A549 treated with RU486 at 1 μM for 4 hours (cell line): ENCODE data around the gene ERP44. TPM values are rescaled to one million over a fixed set of nuclear protein-coding genes. Genes with fewer than 3 reads are reported as not detected.

Source experiments
- total RNA-seq: library from RNA; stranded (reverse); fragments of 200-300 nt; extraction: Qiagen RNA extraction; gene quantifications from 5 replicates; pipeline ENCODE4 v1.2.3, GENCODE V29; 2022; ENCODE audit warnings: low read depth

Gene ERP44
- total RNA-seq = 11.3 to 16.0 TPM (median 14.4 TPM) in 5 replicates

DNA sequence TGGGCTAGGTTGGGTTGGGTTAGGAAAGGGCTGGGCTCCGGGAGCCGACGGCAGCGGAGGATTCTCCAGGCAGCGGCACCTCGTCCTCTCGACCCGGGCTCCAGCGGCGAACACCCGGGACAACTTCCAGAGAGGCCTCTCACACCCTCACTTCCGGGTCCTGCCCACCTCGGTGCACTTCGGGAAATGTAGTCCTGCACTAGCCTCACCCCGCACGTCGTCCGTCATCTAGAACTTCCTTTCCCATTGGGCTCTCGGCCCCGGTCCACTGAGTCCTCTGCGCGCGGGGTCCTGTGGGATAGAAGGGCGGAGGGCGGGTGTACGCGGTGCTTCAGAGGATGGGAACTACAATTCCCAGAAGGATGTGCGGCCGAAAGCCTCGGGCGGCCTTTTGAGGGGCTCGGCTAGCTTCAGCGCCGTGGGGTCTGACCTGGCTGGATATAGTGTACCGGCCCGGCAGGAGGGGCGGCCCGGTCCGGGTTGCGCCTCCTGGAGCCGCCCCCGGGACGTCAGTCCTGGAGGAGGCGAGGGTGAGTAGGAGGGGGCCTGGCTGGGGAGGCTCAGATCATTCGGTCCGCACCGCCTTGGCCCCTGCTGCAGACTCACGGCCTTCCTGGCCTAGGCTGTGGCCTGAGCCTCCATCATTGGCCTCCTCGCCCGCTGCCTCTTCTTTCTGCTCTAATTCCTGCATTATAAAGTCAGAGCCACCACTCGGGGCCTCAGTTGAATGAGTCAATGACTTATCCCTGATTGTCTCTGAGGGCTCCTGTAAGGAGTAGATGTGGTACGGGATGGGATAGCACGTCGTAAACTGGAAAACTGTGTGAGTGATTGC, at the start of gene ERP44, which contains the start of gene INVS:
ERP44 (minus strand) TSS at position 114 of the 835 bp plus-strand sequence. CDS start 160 bp downstream, outside the sequence.
INVS (plus strand) TSS at position 357 of the 835 bp plus-strand sequence. CDS start 5,279 bp downstream, outside the sequence.

Other genes starting within 250 kb of the ERP44 start
- 5.4 to 10.9 TPM (median 8.8 TPM) in 5 replicates for gene STX17, start 192.3 kb downstream of the ERP44 start, total RNA-seq
- gene INVS, start 243 bp upstream of the ERP44 start, total RNA-seq = 9.0 to 10.9 TPM (median 9.9 TPM) in 5 replicates